ENCODE results near the gene TCF7L1.
"Not testable (repeated sequence)": the region's sequence is repeated elsewhere in the genome, so short reads cannot be mapped to it uniquely, and the experiment has no call there.

Gene TCF7L1

GRCh38 chr2:85151026-85151425, 17.8 kb downstream of the TCF7L1 start:
- Mint-ChIP-seq H3K27ac (no peak overlapping the region), H3K4me1 (no peaks in the 10 kb centered on the region), H3K4me3 (no peak overlapping the region), H3K9me3 (no peaks in the 10 kb centered on the region), H3K36me3 (no peaks in the 10 kb centered on the region)
- ATAC-seq: no peak
- no peak for DNase-seq (ENCODE audit: low spot score in 2 of 2)

- H3K4me3 Mint-ChIP-seq: no peak overlapping the region
- H3K27ac Mint-ChIP-seq: no peak overlapping the region
- DNase-seq (ENCODE audit: low spot score in 2 of 2): no peak
- no peaks in the 10 kb centered on the region for H3K4me1 Mint-ChIP-seq
- ATAC-seq: no peak
- H3K36me3 Mint-ChIP-seq: no peaks in the 10 kb centered on the region
- H3K9me3 Mint-ChIP-seq: no peaks in the 10 kb centered on the region
Observed at GRCh38 chr2:85152895-85153294, 19.7 kb downstream of the TCF7L1 start.

GRCh38 chr2:85154048-85154753, 21.0 kb downstream of the TCF7L1 start:
- no peaks in the 10 kb centered on the region for H3K36me3 Mint-ChIP-seq
- H3K9me3 Mint-ChIP-seq: no peaks in the 10 kb centered on the region
- DNase-seq (ENCODE audit: low spot score in 2 of 2): no peak
- ATAC-seq: no peak
- H3K4me1 Mint-ChIP-seq: no peaks in the 10 kb centered on the region
- H3K4me3 Mint-ChIP-seq: no peak overlapping the region
- H3K27ac Mint-ChIP-seq: no peak overlapping the region

- not testable (repeated sequence) for DNase-seq (ENCODE audit: low spot score in 2 of 2); H3K4me3 Mint-ChIP-seq; H3K36me3 Mint-ChIP-seq; H3K27ac Mint-ChIP-seq; H3K4me1 Mint-ChIP-seq; ATAC-seq; H3K9me3 Mint-ChIP-seq
Observed at GRCh38 chr2:85155082-85155481, 21.9 kb downstream of the TCF7L1 start.

GRCh38 chr2:85156153-85156552, 23.0 kb downstream of the TCF7L1 start:
- H3K4me1 Mint-ChIP-seq: no peaks in the 10 kb centered on the region

GRCh38 chr2:85156619-85157018, 23.4 kb downstream of the TCF7L1 start:
- H3K4me3 Mint-ChIP-seq: no peak overlapping the region
- DNase-seq (ENCODE audit: low spot score in 2 of 2): no peak
- ATAC-seq: no peak
- no peaks in the 10 kb centered on the region for H3K4me1 Mint-ChIP-seq
- no peaks in the 10 kb centered on the region for H3K36me3 Mint-ChIP-seq
- no peaks in the 10 kb centered on the region for H3K9me3 Mint-ChIP-seq
- no peak overlapping the region for H3K27ac Mint-ChIP-seq

More at GRCh38 chr2:85156153-85156552, 23.0 kb downstream of the TCF7L1 start:
- Mint-ChIP-seq H3K27ac (no peak overlapping the region), H3K4me3 (no peak overlapping the region), H3K9me3 (no peaks in the 10 kb centered on the region), H3K36me3 (no peaks in the 10 kb centered on the region)
- DNase-seq (ENCODE audit: low spot score in 2 of 2): no peak
- no peak for ATAC-seq

- ATAC-seq: no peak
- Mint-ChIP-seq H3K9me3 (no peaks in the 10 kb centered on the region), H3K4me1 (no peaks in the 10 kb centered on the region), H3K27ac (no peak overlapping the region), H3K36me3 (no peaks in the 10 kb centered on the region), H3K4me3 (no peak overlapping the region)
- DNase-seq (ENCODE audit: low spot score in 2 of 2): no peak
Observed at GRCh38 chr2:85157345-85157744, 24.2 kb downstream of the TCF7L1 start.

GRCh38 chr2:85158559-85159273, 25.5 kb downstream of the TCF7L1 start:
- ATAC-seq: no peak
- Mint-ChIP-seq H3K36me3 (no peaks in the 10 kb centered on the region), H3K27ac (no peak overlapping the region), H3K4me3 (no peak overlapping the region), H3K4me1 (no peaks in the 10 kb centered on the region), H3K9me3 (no peaks in the 10 kb centered on the region)
- no peak for DNase-seq (ENCODE audit: low spot score in 2 of 2)

GRCh38 chr2:85159589-85159988, 26.4 kb downstream of the TCF7L1 start:
- H3K4me3 Mint-ChIP-seq: no peak overlapping the region
- ATAC-seq: no peak
- H3K27ac Mint-ChIP-seq: no peak overlapping the region
- H3K36me3 Mint-ChIP-seq: no peaks in the 10 kb centered on the region
- no peak for DNase-seq (ENCODE audit: low spot score in 2 of 2)
- no peaks in the 10 kb centered on the region for H3K4me1 Mint-ChIP-seq
- H3K9me3 Mint-ChIP-seq: no peaks in the 10 kb centered on the region

GRCh38 chr2:85160966-85161960, 28.1 kb downstream of the TCF7L1 start:
- no peaks in the 10 kb centered on the region for H3K36me3 Mint-ChIP-seq
- no peaks in the 10 kb centered on the region for H3K9me3 Mint-ChIP-seq
- H3K4me1 Mint-ChIP-seq: no peaks in the 10 kb centered on the region
- H3K4me3 Mint-ChIP-seq: no peak overlapping the region
- no peak for ATAC-seq
- no peak for DNase-seq (ENCODE audit: low spot score in 2 of 2)
- no peak overlapping the region for H3K27ac Mint-ChIP-seq

- Mint-ChIP-seq H3K27ac (no peak overlapping the region), H3K4me1 (no peaks in the 10 kb centered on the region), H3K4me3 (no peak overlapping the region), H3K36me3 (no peaks in the 10 kb centered on the region), H3K9me3 (no peaks in the 10 kb centered on the region)
- DNase-seq (ENCODE audit: low spot score in 2 of 2): no peak
- no peak for ATAC-seq
Observed at GRCh38 chr2:85162746-85163301, 29.6 kb downstream of the TCF7L1 start.

- DNase-seq (ENCODE audit: low spot score in 2 of 2): no peak
- H3K4me1 Mint-ChIP-seq: no peaks in the 10 kb centered on the region
- H3K27ac Mint-ChIP-seq: no peak overlapping the region
- H3K36me3 Mint-ChIP-seq: no peaks in the 10 kb centered on the region
- no peaks in the 10 kb centered on the region for H3K9me3 Mint-ChIP-seq
- no peak overlapping the region for H3K4me3 Mint-ChIP-seq
- ATAC-seq: no peak
Observed at GRCh38 chr2:85163675-85164074, 30.5 kb downstream of the TCF7L1 start.

- Mint-ChIP-seq H3K4me1 (no peaks in the 10 kb centered on the region), H3K27ac (no peak overlapping the region), H3K4me3 (no peak overlapping the region), H3K36me3 (no peaks in the 10 kb centered on the region), H3K9me3 (no peaks in the 10 kb centered on the region)
- DNase-seq (ENCODE audit: low spot score in 2 of 2) (no peak), ATAC-seq (no peak)
Observed at GRCh38 chr2:85164145-85164569, 31.0 kb downstream of the TCF7L1 start.

- no peak for ATAC-seq
- no peak for DNase-seq (ENCODE audit: low spot score in 2 of 2)
- Mint-ChIP-seq H3K4me3 (no peak overlapping the region), H3K9me3 (no peaks in the 10 kb centered on the region), H3K36me3 (no peaks in the 10 kb centered on the region), H3K27ac (no peak overlapping the region), H3K4me1 (no peaks in the 10 kb centered on the region)
Observed at GRCh38 chr2:85165088-85165690, 32.0 kb downstream of the TCF7L1 start.

GRCh38 chr2:85166021-85166420, 32.8 kb downstream of the TCF7L1 start:
- H3K4me1 Mint-ChIP-seq: no peaks in the 10 kb centered on the region
- ATAC-seq (no peak), DNase-seq (ENCODE audit: low spot score in 2 of 2) (no peak)
- H3K27ac Mint-ChIP-seq: no peak overlapping the region
- no peaks in the 10 kb centered on the region for H3K36me3 Mint-ChIP-seq
- no peak overlapping the region for H3K4me3 Mint-ChIP-seq
- no peaks in the 10 kb centered on the region for H3K9me3 Mint-ChIP-seq
